Hippocampal formation (tissue), 2 donors: ENCODE measurements around the gene PRSS53.
"Not testable (repeated sequence)": the region's sequence is repeated elsewhere in the genome, so short reads cannot be mapped to it uniquely, and the experiment has no call there.

Experiments
- DNase-seq, 2 donors: peaks; one replicate each; lab custom pipeline; 2025; lab: John Stamatoyannopoulos, UW

PRSS53 gene

DNA sequence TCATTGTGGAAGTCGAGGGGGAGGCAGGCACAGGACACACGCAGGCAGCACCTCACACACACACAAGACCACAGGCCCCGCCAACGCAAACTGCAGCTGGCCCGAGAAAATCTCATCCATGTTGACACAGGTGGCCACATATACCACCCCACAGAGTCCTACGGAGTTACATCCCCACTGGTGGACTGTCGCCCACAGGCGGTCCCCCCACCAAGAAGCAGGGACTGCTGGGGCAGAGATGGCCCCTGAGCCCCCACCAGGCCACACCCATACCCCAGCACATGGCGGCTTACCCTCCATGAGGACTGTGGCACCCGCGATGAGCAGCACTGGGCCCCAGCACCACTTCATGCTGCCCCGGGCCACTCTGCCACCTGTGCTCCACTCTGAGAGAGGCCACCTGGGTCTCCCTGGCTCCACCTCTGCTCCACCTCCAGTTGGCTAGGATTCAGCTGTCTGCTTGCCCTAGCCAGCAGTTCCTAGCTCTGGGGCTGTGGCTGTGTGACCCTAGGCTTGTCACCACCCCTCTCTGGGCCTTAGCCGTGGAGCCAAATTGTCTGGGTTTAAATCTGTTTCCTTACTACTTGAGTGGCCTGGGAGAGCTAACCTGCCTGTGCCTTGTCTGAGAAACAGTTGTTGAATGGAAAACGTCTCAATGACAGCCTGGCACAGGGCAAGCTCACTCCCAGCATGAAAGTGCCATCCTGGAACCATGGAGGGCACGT lies at the start of gene PRSS53:
PRSS53 (minus strand) TSS at position 485 of the 725 bp plus-strand sequence; CDS start at position 351, 134 bp downstream.
- no peak for DNase-seq

GRCh38 chr16:31136822-31137499 lies 48.2 kb upstream of the PRSS53 start:
- DNase-seq: not testable (repeated sequence)

GRCh38 chr16:31136287-31136662 lies 47.5 kb upstream of the PRSS53 start:
- no peak for DNase-seq

DNA sequence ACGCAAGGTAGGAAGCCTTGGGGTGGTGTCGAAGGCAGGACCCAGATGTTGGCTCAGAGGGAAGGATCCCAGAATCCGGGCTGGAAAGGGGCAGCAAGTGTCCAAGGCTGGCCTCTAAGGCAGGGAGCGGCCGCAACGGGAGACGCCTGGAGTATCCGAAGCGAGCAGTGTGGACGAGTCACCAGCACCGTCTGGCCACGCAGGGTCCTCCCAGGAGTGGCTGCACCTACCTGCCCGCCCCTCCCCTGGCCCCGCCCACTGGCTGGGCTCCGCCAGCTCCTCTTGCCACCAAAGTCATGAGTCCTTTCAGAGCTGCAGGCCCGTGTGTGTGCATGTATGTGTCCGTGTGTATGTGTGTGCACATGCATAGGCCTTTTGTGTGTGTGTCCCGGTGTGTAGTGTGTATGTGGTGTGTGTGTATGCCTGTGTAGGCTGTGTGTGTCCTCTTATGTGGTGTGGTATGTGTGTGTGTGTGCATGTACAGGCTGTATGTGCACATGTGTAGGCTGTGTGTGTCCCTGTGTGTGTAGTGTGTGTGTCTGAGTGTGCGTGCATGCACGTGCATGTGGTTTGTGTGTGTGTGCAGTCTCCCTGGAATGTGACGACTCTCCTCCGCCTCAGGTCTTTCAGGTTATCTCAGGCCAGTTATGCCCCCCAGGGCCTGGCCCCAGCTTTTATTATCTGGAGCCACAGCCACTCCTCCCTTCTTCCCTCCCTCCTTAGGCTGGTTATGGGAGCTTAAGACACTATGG lies 47.0 kb upstream of the PRSS53 start, which contains the start of gene PRSS8:
PRSS8 (minus strand) TSS at position 193 of the 752 bp plus-strand sequence. CDS start 229 bp downstream, outside the sequence.
- no peak for DNase-seq

DNA sequence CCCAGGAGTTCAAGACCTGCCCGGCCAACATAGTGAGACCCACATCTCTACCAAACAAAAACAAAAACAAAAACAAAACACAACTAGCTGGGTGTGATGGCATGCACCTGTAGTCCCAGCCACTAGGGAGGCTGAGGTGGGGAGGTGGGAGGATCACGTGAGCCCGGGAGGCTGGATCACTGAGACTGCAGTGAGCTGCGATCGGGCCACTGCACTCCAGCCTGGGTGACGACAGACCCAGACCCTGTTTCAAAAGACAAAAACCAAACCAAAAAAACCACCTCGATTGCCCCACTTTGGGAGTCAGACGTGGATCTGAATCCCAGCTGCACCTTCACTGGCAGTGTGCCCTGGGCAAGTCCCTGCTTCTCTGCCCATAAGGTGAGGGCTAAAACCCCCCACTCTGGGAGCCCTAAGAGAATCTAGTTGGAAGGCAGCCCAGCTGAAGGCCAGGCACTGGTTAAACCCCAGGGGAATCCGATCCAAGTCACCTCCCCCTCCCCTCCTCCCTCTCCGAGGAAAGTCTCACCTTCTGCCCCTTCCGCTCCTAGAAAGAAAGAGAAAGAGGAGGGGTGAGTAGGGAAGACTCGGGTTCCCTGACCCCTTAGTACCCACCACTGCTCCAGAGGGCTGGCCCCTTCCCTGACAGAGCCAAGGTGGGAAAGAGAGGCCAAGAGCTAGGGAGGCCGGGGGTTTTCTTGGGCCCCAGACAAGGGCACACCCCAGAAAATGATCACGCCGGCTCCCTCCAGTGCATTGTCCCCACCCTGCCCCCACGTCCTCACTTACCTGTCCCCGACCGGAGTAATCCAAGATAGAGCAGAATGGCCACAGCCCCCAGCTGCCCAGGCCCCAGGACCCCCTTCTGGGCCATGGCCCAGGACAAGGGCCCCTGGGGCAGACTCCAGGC lies 46.1 kb upstream of the PRSS53 start:
- DNase-seq: no peak

GRCh38 chr16:31134091-31134571 lies 45.4 kb upstream of the PRSS53 start:
- DNase-seq: no peak

GRCh38 chr16:31133046-31133501 lies 44.3 kb upstream of the PRSS53 start:
- no peak for DNase-seq

DNA sequence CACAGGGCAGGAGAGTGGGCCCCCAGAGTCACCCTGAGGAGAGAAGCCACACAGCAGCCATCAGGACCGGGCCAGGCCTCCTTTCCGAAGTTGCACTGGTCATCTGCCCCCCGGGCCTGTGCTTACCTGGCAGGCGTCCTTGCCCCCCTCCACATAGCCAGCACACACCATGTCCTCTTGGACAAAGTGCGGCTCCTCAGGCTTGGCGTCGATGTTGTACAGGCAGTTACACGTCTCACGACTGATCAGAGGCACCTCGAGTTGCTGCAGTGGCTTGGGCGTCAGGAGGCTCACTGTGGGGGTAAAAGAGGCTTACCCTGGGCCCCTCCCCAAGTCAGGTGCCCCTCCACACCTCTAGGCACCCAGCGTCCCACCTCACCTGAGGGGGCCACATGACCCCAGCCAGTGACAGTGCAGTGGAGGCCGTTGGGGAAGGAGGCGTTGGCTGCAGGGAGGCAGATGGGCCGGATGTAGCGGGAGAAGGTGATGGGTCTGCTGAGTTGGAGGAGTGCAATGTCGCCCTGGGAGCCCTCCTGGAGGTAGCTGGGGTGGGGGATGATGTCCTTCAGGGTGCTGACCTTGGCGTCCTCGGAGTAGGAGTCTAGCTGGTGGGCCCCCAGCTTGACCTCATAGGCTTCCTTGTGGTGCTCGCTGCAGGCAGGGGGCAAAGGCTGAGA lies 43.7 kb upstream of the PRSS53 start:
- no peak for DNase-seq

- no peak for DNase-seq
Measured at GRCh38 chr16:31131841-31132271, 43.1 kb upstream of the PRSS53 start.

DNA sequence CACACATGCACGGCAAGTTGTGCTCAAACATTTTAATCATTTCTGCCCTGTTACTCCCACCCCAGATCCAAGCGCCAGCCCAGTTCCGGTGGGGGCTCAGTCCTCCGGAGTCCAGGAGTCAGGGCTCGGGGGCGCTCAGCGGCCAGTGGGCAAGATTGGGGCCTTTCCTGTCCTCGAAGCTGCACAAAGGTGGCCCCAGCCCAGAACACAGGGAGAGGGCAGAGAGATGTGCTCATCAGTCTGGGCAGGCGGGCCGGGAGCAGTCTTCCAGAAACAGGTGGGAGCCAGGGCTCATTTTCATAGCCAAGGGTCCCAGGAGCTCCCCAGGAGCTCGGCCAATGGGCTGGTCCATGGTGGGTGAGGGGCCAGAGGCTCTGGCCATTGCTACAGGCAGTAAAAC lies 42.7 kb upstream of the PRSS53 start:
- no peak for DNase-seq

- DNase-seq: no peak
Measured at GRCh38 chr16:31130899-31131298, 42.2 kb upstream of the PRSS53 start.

DNA sequence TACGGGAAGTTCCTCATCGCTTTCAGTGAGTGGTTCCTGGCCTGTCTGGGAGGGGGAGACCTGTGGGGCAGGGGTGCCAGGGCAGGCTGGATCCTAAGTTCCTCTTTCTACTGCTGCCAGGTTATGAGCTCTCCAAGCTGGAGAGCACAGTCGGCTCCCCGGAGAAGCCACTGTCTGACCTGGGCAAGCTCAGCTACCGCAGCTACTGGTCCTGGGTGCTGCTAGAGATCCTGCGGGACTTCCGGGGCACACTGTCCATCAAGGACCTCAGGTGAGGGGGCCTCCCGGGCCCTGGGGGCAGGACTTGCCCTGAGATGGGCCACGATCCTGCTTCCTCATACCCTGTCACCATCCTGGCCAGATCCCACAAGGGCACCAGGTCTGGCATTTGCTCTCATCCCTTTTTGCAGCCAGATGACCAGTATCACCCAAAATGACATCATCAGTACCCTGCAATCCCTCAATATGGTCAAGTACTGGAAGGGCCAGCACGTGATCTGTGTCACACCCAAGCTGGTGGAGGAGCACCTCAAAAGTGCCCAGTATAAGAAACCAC lies 41.7 kb upstream of the PRSS53 start:
- no peak for DNase-seq

GRCh38 chr16:31129568-31130335 lies 41.0 kb upstream of the PRSS53 start:
- peak in 1 of 2 donors; percentile 17 for DNase-seq

DNA sequence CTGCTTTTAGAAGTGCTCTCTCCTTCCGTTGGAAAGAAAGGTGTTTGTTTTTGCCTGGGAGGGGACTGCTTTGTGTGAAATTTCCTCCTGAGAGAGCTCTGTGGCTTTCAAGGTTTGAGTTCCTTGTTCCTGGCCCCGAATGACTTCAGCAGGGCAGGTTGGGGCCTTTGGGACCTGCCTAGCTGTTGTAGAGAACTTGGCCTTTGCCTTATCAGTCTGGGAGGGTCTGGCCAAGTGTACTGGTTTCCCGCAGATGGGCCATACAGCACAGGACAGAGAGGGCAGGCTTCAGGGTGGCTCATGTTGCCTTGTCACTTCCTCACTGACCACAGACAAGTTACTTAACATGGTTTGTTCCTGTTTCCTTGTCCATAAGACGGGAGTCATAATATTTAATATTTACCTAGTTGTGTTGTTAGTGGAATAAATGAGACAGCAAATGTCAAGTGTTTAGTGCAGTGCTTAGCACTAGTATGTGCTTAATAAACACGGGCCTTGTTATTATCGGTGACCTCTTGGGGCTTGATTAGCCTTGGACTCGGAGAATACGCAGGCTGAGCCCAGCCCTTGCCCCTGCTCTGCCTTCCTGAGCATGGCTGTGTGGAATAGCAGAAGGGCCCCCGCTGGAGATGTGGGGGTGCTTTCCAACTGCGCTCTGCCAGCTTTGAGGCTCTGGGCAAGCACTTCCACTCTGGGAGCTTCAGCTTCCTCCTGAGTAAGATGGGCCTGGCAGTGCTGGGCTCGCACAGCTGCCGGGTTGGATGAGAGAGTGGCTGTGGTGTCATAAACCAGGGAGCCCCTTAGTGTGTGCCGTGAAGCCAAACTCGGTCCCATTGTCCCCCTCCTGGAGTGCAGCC lies 40.2 kb upstream of the PRSS53 start:
- peak in 1 of 2 donors; percentile 9 for DNase-seq

DNA sequence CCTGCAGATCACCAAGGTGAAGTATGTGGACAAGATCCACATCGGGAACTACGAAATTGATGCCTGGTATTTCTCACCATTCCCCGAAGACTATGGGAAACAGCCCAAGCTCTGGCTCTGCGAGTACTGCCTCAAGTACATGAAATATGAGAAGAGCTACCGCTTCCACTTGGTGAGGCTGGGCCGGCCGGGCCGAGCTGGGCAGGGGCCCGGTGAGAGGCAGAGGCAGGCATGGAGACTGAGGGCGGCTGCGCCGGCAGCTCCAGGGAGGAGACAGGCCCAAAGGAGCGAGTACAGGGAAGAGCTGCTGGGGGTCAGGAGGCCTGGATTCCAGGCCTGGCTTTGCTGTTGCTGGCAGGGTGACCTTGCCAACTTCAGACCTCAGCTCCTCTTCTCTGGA lies 38.4 kb upstream of the PRSS53 start:
- no peak for DNase-seq

DNA sequence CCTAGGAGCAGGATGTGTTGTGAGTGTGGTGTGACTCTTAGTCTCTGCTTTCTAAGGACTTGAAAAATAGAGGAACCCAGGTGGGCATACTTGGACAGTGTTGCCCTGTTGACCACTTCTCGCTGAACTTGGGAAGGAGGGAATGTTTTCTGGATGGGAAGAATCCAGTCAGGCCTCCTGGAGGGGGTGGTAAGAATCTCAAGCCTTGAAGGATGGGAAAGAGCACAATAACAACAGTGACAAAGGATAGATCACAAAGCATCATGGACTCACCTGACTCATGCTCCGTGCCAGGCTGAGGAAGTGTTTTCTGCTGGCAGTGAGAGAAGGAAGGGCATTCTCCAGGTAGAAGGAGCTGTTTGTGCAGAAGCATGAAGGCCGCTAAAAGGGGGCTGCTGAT lies 37.1 kb upstream of the PRSS53 start:
- no peak for DNase-seq

- no peak for DNase-seq
Measured at GRCh38 chr16:31120129-31120528, 31.4 kb upstream of the PRSS53 start.
